Spleen (tissue), 7 donors: ENCODE results near the gene UBE2QL1.

ENCODE experiments used
- CTCF ChIP-seq, 11 experiments: fragments of 200-600 bp in 7 of 11; fragments of 450-650 bp in 4 of 11; sonication (generic) in 4 of 11; IDR thresholded peaks in 8 of 11; conservative IDR thresholded peaks in 3 of 11; 1 replicate in 7 of 11; 2 replicates in 4 of 11; pipeline versions ENCODE4 v1.4.0 to v1.8.0; 2016 to 2021; ENCODE audit warnings: antibody characterized with exemption in 11 of 11, inconsistent platforms in 4 of 11, mild to moderate bottlenecking in 1 of 11
- POLR2A ChIP-seq, 3 donors: fragments of 450-650 bp; IDR thresholded peaks; one replicate each; pipeline ENCODE4 v1.5.1; 2017; ENCODE audit warnings: antibody characterized with exemption in 3 of 3, mild to moderate bottlenecking in 1 of 3
- POLR2AphosphoS5 ChIP-seq, 3 donors: sonication (generic); formaldehyde crosslinking; IDR thresholded peaks; one replicate each; pipeline ENCODE4 v1.5.1; 2017; ENCODE audit warnings: antibody characterized with exemption in 3 of 3
- donor health status: DM: no; HTN: no; CAD: no; lungs with moderate emphysema.
- donor health status: DM: no; HTN: no; CAD: no.
- donor health status: DM: no; HTN: no; CAD: no.

GRCh38 chr5:6407558-6408259 is 41.0 kb upstream of the UBE2QL1 start:
- TF ChIP-seq CTCF (IDR thresholded peaks at IDR 0.05 in 8 of 11, conservative IDR thresholded peaks at IDR 0.05 in 3 of 11) (no peak), POLR2AphosphoS5 (IDR thresholded peaks at IDR 0.05) (no peak), POLR2A (IDR thresholded peaks at IDR 0.05) (no peak)
